GM10847 (cell line): ENCODE measurements around the gene GM2A.

ENCODE experiments used
- POLR2A ChIP-seq: IDR thresholded peaks from 2 replicates; pipeline ENCODE4 v1.6.1; 2011; ENCODE audit not compliant: insufficient read length; ENCODE audit errors: extremely low read depth

Gene GM2A

DNA sequence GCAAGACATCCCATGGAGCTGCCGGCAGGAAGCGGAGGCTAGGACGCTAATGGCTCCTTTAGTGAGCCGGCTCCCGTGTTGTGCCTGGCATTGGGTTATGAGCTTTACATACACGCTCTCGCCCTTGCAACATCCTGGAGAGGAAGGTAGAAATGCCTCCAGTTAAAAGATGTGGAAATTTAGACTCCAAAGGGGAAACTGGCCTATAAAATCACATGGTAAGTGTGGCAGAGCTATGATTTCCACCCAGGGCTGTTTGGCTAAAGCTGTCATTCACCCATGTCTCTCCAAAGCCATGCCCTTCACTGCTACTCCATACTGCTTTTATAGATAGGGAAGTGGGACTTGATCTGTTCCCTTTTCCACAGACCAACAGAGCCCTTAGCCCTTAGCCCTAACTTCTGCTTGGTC, 5.2 kb downstream of the GM2A start:
- TF ChIP-seq POLR2A: no peak

DNA sequence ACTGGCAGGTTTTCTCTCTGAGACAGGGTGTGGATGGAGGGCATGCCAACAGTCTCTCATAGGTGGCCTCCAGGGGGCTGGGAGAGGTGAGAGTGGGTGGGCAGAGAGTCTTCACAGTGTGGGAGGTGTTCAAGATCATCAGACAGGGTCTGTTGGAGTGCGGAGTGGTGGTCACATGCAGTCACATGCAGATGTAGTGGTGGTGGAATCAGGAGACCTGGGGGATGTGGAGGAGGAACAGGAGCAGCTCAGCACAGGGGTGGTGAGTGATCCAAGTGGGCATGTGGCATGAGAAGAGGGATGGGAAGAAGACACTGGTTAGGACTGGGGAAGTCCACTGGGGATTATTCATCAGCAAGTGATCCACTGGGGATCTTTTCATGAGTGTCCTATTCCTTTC, 5.8 kb downstream of the GM2A start:
- no peak for TF ChIP-seq POLR2A

DNA sequence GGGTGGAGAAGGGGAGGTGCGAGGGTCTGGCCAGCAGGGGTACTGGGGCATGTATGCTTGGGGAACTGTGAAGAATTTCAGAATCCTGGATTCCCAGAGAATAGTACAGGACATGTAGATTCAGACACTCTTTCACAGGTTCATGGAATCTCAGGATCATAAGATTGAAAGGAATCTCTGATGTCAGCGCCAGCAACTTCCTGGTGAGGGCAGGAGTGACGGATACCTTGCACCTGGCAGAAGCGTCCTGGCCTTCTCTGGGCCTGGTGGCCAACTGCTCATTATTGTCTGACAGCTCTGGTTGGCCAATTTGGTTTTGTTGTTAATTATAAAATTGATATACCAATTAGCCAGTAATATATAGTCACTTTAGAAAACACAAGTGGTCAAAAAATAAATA, 6.9 kb downstream of the GM2A start:
- TF ChIP-seq POLR2A: no peak

DNA sequence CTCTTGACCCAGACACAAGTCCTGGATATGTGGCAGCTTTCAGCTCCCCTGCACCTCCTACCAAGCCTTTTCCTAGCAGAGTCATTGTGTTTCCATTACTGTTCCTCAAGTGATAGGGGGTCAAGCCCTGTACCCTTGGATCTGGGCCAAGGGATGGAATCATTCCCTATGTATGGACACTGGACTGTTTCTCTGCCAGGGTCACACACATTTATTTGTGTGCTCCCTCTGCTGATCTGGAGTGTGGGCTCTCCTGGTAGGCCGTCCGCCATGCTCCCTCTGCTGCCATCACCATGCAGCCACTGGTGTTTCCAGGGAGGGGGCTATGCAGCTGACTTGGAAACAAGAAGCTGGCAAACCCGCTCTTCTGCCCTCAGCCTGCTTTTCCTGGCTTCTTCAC, 9.5 kb downstream of the GM2A start:
- no peak for TF ChIP-seq POLR2A

DNA sequence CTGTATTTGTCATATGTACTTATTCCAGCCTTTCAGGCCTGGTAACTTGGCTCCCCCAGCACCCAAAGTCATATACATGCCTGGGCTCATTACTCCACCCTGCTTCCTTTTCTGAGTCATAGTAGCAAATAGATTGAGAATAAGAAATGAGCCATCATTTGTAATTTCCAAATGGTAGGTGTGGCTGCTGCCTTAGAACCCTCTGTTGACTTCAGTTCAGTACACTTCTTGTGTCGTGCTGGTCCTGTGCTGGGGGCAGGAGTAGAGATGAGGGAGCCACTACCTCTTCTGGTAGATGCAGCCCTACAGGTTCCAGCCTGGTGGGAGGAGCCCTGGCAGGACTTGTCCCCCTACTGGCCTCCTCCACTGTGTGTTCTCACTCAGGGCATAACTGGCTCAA, 11.1 kb downstream of the GM2A start:
- TF ChIP-seq POLR2A: no peak

DNA sequence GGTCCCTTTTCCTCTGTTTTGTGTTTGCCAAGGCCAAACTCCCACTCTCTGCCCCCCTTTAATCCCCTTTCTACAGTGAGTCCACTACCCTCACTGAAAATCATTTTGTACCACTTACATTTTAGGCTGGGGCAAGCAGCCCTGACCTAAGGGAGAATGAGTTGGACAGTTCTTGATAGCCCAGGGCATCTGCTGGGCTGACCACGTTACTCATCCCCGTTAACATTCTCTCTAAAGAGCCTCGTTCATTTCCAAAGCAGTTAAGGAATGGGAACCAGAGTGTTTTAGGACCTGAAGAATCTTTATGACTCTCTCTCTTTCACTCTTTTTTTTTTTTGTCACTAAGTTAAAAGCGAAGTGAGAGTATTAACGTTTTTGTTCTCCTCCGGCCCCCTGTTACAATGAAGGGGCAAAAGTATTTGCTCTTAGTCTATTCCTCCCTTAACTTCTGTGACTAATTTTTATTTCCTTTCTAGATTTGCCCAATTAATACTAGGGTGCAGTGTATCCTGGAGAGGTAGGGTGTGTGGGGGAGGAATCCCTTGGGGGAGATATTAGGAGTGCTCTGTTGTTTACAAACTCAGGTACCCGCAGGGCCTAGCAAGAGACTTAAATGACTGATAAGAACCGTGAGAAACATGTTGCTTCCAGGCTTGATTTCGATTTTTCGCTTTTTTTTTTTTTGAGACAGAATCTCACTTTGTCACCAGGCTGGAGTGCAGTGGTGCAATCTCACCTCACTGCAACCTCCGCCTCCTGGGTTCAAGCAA, 14.7 kb downstream of the GM2A start:
- TF ChIP-seq POLR2A: no peak

DNA sequence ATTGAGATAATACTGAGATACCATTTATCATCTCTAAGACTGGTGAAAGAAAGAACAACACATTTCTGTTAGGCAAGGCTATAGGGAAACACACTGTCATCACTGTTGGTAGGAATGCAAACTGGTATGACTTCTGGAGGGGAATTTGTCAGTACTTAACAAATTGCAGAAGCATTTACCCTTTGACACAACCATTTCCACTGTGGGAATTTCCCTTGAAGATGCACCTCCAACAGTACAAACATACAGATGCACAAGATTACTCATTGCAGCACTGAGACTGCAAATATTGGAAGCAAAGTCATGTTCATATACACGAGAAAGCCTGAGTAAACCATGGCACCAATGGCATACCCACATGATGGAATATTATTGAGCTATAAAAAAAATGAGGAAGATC, 17.6 kb downstream of the GM2A start:
- TF ChIP-seq POLR2A: no peak

DNA sequence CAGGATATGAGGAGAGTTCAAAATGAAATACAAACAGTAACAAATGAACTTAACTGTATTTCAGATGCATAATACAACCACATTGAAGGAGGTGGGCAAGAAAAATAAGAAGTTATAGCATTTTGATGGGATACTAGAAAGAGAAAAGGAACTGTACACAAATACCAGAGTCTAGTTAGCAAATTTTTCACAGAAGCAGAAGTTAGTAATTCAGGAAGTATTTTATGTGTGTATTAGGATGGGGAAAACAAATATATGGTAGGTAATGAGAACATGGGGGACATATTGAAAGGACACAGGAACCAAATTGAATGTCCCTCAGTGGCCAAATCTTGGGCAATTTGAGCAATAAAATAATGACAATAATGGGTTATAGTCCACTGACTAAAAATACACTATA, 18.4 kb downstream of the GM2A start:
- no peak for TF ChIP-seq POLR2A

DNA sequence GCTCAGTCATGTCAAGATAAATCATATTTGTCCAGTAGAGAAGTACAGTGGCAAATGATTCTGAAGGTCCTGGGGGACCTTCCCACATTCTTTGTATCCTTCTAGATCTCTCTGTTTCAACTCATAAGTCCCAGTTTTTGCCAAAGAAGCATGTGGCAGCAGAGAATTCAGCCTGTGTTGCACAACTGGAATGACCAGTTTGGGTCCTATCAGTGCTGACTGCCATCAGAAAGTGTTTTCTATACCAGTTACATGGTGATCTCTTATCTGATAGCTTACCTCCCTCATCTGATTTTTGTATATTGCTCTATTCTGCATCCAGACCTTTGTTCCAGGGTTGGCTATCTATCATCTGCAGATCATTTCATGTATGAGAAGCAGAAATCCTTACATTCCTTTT, 21.7 kb downstream of the GM2A start:
- TF ChIP-seq POLR2A: no peak

DNA sequence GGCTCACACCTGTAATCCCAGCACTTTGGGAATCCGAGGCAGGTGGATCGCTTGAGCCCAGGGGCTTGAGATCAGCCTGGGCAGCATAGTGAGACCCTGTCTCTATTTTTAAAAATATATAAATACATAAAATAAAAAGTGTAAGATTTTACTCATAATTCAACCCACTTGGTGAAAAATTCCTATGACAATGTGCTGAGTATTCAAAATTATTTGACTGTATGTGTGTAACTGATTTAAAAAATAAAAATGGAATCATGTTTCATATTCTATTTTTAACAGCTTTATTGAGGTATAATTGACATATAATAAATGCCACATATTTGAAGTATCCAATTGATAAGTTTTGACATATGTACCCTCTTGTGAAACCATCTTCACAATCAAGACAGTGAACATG, 22.8 kb downstream of the GM2A start:
- no peak for TF ChIP-seq POLR2A

DNA sequence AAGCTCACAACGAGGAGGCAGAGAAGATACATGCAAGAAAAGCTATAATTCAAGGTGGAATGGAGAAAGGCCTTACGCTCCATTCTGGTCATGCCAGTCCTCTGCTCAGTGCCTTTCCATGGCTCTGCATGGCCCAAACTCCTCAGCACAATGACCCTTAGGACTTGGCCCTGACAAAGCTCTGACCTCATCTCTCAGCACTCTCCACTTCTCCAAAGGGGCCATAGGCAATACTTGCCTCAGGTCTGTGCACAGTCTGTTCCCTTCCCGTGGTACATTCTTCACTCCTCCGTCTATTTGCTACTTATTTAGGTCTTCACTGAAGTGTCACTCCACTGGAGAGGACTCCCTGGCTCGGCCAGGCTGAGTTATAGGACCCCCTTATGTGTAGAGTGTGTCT, 25.9 kb downstream of the GM2A start:
- TF ChIP-seq POLR2A: no peak

DNA sequence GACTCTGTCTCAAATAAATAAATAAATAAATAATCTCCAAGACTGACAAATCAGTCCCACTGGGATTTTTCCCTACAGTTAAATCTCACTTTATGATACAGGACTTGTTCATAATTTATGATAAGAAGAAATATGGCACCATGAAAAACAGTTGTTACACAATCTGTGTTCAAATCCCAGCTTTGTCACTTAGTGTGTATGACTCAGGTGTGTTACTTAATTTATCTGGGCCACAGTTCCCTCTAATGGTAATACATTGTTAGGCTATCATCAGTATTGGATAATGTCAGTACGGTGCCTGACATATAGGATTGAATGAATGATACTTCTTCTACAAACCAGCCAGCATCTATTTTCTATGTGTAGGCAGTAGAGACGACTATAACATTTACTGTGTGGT, 27.5 kb downstream of the GM2A start:
- TF ChIP-seq POLR2A: no peak

DNA sequence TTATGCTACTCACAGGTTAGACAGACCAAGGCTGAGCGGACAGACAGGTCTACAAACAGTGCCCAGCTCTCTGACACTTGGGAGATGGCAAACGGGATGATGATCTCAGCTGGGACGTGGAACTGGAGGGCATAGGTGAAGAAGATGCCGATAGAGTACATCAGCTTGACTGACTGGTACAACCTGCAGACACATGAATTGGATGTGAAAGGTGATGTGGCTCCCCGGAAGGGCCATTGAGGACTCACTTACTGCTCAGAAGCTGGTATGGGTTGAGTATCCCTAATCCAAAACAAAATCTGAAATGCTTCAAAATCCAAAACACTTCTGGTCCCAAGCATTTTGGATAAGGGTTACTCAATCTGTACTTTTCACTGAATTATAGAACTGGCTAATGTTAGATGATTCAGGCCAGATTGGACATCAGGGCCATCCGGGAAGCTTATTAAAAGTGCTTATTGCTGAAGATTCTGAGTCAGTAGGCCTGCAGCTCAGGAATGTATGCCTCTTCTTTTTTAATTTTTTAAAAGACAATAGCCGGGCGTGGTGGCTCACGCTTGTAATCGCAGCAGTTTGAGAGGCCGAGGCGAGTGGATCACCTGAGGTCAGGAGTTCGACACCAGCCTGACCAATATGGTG, 28.1 kb downstream of the GM2A start:
- no peak for TF ChIP-seq POLR2A

DNA sequence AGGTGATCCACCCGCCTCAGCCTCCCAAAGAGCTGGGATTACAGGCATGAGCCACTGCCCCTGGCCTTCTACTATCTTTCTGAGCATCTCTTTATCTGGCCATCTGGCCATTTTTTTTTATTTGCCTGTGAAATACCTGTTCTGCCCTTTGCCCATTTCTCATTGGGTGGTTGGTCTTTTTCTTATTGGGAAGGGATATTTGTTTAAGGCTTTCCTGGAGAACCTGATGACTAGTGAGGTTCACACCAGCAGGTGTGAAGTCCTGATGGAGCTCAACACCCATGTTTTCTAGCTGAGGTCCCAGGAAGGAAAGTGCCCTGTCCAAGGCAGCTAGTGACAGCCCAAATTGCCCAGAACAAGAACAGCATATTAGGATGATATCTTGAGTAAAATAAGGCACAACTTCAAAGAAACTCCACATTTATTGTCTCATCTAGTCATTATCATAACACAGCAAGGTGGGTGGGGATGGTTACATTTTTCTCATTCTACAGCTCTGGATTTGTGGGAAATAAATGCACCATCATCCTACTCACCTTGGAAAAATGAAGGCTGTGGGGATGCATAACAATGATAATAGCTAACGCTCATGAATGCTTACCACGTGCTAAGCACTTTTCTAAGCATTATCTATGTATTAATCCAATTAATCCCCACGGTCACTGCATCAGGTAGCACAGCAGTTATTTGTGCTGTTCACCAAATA, 30.3 kb downstream of the GM2A start:
- TF ChIP-seq POLR2A: no peak

DNA sequence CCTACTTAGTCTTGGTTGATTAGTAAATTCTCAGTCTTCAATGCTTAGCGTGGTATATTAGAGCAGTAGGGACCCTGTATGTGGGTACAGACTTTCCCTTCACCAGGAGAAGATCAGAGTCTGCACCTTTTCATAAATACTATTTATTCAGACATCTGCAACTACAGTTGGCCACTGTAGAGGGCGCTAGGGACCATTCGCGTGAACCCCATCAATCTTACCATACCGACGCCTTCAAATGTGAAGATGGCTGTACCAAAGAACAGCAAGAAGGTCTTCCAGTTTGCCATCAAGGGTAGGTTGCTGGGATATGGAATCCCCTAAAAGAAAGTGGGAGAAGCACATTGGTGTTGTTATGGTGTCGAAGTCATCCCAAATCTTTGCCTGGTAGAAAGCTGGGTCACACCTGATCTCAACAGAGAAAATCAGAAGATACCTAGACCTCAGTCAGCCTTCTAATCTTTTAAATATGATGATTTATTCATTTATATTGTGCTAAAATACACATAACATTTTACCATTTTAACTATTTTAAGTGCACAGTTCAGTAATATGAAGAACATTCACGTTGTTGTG, 31.5 kb downstream of the GM2A start:
- TF ChIP-seq POLR2A: no peak

DNA sequence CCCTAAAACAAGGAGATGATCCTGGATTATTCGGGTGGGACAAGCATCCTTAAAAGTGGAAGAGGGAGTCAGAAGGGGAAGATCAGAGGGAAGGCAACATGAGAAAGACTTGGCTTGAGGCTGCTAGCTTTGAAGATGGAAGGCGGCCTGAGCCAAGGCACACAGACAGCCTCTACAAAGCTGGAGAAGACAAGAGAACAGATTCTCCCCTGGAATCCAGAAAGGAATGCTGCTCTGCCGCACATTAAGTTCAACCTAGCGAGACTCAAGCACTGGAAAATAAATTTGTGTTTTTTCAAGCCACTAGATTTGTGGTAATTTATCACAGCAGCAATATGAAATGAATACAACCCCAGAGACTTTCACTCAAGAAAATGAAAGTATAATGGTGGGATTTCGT, 32.7 kb downstream of the GM2A start:
- TF ChIP-seq POLR2A: no peak
